Choroid plexus epithelial cell (primary cell): ENCODE measurements around the gene ALAS1.

Experiments used
- DNase-seq: peaks from one replicate; pipeline ENCODE4 v3.0.0-alpha.2; 2010; ENCODE audit warnings: low read depth
- H3K4me3 ChIP-seq: 2 replicates; pipeline ENCODE4 v1.5.1; 2011; ENCODE audit warnings: low read depth, mild to moderate bottlenecking, control low read depth, low read length, moderate library complexity
- TF ChIP-seq, protein P1 (sequence below): conservative IDR thresholded peaks from 2 replicates; pipeline ENCODE4 v1.5.1; 2011; ENCODE audit warnings: low read depth, mild to moderate bottlenecking, control low read depth, inconsistent platforms, low read length, moderate library complexity

Gene ALAS1

DNA sequence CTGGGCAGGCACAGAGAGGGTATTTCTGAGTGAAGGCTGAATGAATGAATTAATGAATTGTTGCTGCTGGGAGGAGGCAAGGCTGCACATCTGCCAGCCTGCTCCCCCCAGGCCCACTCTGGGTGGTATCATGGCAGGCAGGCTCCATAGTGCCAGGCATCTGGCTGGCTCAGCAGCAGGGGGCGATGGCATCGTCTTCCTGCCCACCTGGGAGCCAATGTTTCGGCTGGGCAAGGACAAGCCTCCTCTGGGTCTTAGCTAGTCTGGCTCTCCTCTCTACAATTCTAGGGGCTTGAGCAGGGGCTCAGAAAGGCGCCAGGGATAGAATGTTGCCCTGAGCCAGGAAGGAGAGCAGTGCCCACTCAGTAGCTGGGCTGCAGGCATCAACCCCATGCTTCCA, 29.2 kb downstream of the ALAS1 start:
- TF ChIP-seq, protein P1, sequence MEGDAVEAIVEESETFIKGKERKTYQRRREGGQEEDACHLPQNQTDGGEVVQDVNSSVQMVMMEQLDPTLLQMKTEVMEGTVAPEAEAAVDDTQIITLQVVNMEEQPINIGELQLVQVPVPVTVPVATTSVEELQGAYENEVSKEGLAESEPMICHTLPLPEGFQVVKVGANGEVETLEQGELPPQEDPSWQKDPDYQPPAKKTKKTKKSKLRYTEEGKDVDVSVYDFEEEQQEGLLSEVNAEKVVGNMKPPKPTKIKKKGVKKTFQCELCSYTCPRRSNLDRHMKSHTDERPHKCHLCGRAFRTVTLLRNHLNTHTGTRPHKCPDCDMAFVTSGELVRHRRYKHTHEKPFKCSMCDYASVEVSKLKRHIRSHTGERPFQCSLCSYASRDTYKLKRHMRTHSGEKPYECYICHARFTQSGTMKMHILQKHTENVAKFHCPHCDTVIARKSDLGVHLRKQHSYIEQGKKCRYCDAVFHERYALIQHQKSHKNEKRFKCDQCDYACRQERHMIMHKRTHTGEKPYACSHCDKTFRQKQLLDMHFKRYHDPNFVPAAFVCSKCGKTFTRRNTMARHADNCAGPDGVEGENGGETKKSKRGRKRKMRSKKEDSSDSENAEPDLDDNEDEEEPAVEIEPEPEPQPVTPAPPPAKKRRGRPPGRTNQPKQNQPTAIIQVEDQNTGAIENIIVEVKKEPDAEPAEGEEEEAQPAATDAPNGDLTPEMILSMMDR, result no peak
- no peak overlapping the region for H3K4me3 ChIP-seq
- DNase-seq, result no peak

DNA sequence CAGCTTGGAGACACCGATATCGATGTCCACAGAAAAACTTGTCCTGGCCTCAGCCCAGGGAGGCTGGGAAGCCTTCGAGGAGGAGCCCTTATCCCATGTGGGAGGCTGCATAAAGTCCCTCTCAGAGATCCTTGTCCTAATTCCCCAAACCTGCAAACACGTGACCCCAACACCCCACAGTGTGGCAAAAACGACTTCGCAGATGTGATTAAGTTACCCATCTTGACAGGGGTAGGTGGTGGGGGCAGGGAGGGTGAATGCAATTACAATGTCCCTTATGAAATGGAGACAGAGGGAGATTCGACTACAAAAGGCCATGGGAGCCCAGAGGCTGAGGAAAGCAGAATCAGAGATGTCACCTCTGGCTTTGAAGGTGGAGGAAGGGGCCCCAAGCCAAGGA, 29.8 kb downstream of the ALAS1 start:
- TF ChIP-seq, protein P1, result no peak
- H3K4me3 ChIP-seq, result no peak overlapping the region
- no peak for DNase-seq

DNA sequence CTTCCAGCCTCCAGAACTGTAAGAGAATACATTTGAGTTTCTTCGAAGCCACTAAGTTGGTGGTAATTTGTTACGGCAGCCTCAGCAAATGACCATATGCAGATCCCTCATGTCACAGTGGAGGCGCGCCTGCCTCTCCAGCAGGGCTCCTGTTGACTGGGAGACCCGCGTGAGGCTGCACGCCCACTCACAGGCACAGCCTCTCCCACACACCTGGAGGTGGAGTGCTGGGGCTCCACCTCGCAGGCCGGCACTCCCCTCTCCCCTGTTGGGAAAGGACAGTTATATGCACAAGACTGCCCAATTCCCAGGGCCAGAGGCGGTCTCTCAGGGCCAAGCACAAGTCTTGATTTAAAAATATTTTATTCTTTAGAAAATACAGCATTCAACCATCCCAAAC, 30.3 kb downstream of the ALAS1 start:
- no peak overlapping the region for H3K4me3 ChIP-seq
- DNase-seq, result no peak
- TF ChIP-seq, protein P1, result no peak

DNA sequence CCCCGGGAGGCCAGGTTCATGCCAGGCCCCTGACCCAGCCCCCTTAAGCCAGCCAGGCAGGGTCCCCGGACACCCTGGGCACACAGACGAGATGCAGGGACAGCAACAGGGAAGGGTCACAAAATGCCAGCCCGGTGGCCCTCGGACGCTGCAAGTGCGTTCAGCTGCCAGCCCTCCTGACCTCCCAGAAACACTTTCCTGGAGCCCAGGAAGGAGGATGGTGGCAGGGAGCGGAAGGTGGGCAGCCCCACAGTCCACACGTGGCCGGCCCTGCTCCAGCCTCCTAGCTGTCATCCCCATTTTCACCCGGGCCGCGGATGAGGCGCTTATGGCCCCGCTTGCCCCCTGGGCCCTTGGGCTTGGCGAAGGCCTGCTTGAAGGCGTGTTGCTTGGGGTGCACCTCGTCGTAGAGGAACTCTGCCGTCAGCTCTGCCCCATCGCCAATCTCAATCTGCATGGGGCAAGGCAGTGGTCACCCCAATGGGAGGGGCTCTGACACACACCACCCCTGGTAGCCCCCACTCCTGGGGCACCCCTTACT, 30.9 kb downstream of the ALAS1 start:
- no peak overlapping the region for H3K4me3 ChIP-seq
- DNase-seq, result no peak
- TF ChIP-seq, protein P1, result no peak

DNA sequence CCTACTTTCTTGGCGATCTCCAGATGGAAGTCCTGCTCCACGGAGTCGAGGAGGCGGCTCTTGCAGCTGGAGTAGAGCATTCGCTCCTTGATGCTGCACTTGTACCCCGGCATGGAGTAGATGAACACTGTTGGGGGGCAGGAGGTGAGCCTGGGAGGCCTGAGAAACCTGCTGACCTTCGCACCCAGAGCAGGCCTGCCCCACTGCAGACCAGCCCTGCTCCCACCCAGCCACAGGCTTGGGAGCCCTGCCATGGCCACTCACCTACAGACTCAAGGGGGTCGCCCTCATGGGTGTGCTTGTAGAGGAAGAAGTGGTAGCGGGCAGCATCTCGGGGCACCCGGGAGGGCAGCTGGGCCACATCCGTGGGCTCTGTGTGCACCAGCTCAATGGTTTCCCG, 31.7 kb downstream of the ALAS1 start:
- TF ChIP-seq, protein P1, result no peak
- DNase-seq, result no peak
- H3K4me3 ChIP-seq, result no peak overlapping the region

DNA sequence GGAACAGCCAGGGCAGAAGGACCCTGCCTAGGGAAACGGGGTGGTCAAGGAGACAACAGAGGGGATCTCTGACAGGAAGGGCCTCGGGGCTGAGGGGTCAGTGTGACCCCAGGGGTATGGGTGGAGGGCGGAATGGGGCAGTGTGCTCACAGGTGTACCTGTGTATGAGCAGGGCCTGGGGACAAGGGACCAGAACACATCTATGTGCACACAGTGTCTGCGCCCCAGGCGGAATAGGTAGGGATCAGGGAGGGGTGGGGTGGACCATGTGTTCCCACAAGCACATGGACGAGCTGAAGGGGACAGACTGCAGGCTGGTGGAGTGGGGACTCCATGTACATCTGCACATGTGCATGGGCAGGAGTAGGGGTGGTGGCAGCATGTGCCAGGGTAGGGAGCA, 32.5 kb downstream of the ALAS1 start:
- TF ChIP-seq, protein P1, result no peak
- no peak overlapping the region for H3K4me3 ChIP-seq
- DNase-seq, result no peak

DNA sequence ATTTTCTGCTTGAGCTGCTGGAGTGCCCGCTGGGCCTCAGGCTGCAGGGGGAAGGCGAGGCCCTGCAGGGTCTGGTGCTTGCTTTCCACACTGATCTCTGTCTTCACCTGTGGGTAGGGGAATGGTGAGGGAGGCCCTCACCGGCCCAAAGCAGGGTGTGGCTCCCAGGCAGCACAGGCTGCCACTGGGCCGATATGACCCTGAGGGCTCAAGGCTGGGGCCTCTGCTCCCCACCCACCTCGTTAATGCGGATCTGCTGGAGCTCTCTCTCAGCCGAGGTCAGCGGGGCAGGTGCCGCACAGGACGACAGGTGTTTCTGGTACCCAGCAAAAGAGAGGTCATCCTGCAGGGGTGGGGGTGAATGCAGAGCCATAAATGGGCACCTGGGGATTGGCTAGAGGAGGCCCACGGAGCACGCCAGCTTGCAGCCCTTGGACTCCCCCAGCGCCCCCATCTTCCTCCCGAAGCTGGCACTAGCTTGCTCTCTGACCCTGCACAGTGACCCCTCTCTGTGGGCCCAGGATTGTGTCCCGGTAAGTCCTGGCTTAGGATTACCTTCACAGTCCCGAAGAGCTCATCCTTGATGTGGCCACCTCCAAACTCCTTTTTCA, 33.0 kb downstream of the ALAS1 start:
- TF ChIP-seq, protein P1, result no peak
- no peak overlapping the region for H3K4me3 ChIP-seq

More for the DNA sequence above, 33.0 kb downstream of the ALAS1 start:
- DNase-seq, result no peak
